Hepatocyte (in vitro differentiated cells): ENCODE data around the gene NOMO2. TPM values are rescaled to one million over a fixed set of nuclear protein-coding genes. Genes with fewer than 3 reads are reported as not detected.
"Not testable (repeated sequence)": the region's sequence is repeated elsewhere in the genome, so short reads cannot be mapped to it uniquely, and the experiment has no call there.

Source experiments
- DNase-seq: peaks from one replicate; pipeline ENCODE4 v3.0.0-alpha.2; 2016; ENCODE audit warnings: low spot score
- H2AFZ ChIP-seq: fragments of 200-600 bp; sonication (generic); 2 replicates; pipeline ENCODE4 v1.6.0; 2016; ENCODE audit warnings: antibody characterized with exemption, mild to moderate bottlenecking
- H3K27ac ChIP-seq: fragments of 200-600 bp; sonication (generic); 2 replicates; pipeline ENCODE4 v1.5.1; 2016; ENCODE audit warnings: mild to moderate bottlenecking
- H3K27me3 ChIP-seq: fragments of 200-600 bp; sonication (generic); 2 replicates; pipeline ENCODE4 v1.6.1; 2016
- H3K36me3 ChIP-seq: fragments of 200-600 bp; sonication (generic); replicated peaks from 2 replicates; pipeline ENCODE4 v1.5.1; 2016; ENCODE audit warnings: low read depth; ENCODE audit not compliant: insufficient read depth
- H3K4me1 ChIP-seq: fragments of 200-600 bp; sonication (generic); 2 replicates; pipeline ENCODE4 v1.5.1; 2016; ENCODE audit warnings: mild to moderate bottlenecking, moderate library complexity; ENCODE audit not compliant: insufficient read depth
- H3K4me2 ChIP-seq: fragments of 200-600 bp; sonication (generic); 2 replicates; pipeline ENCODE4 v1.6.0; 2016
- H3K4me3 ChIP-seq: fragments of 200-600 bp; sonication (generic); 2 replicates; pipeline ENCODE4 v1.5.1; 2016; ENCODE audit warnings: mild to moderate bottlenecking
- H3K79me2 ChIP-seq: fragments of 200-600 bp; sonication (generic); 2 replicates; pipeline ENCODE4 v1.6.0; 2017; ENCODE audit warnings: mild to moderate bottlenecking
- H3K9me2 ChIP-seq: fragments of 200-600 bp; sonication (generic); replicated peaks from 2 replicates; pipeline ENCODE4 v1.6.0; 2017; ENCODE audit warnings: mild to moderate bottlenecking; ENCODE audit not compliant: insufficient read depth
- H3K9me3 ChIP-seq: fragments of 200-600 bp; sonication (generic); 2 replicates; pipeline ENCODE4 v1.5.1; 2016; ENCODE audit warnings: low read depth, mild to moderate bottlenecking
- H4K20me1 ChIP-seq: fragments of 200-600 bp; sonication (generic); 2 replicates; pipeline ENCODE4 v1.6.0; 2016; ENCODE audit warnings: mild to moderate bottlenecking; ENCODE audit not compliant: insufficient read depth, poor library complexity, severe bottlenecking
- EZH2 ChIP-seq: fragments of 200-600 bp; sonication (generic); IDR thresholded peaks from 2 replicates; pipeline ENCODE4 v1.6.1; 2016; ENCODE audit warnings: antibody characterized with exemption, mild to moderate bottlenecking, borderline replicate concordance
- EZH2phosphoT487 ChIP-seq: fragments of 200-600 bp; sonication (generic); IDR thresholded peaks from one replicate; pipeline ENCODE4 v1.6.1; 2018; ENCODE audit warnings: antibody characterized with exemption, mild to moderate bottlenecking, low read depth, moderate library complexity; ENCODE audit not compliant: unreplicated experiment, severe bottlenecking
- WGBS: methylation state at CpG from one replicate; pipeline ENCODE4 v1.1.6; 2016; ENCODE audit warnings: low lambda C conversion rate; ENCODE audit errors: missing lambda C conversion rate; 5-methylcytosine and 5-hydroxymethylcytosine counted together
- polyA plus RNA-seq: library from polyadenylated mRNA; unstranded; fragments of >200 nt; fragmentation: Nextera tagmentation; extraction: Ambion mirVana; gene quantifications from 2 replicates; pipeline ENCODE4 v1.2.1, GENCODE V29; 2016
- total RNA-seq: library from RNA; depleted of rRNA; stranded (reverse); fragments of >200 nt; gene quantifications from 2 replicates; pipeline ENCODE4 v1.2.3, GENCODE V29; 2014
- TF ChIP-seq, protein P1 (sequence below): fragments of 200-600 bp; sonication (generic); IDR thresholded peaks from 2 replicates; pipeline ENCODE4 v1.5.1; 2016; ENCODE audit warnings: antibody characterized with exemption, mild to moderate bottlenecking; ENCODE audit not compliant: poor library complexity

Gene NOMO2
- total and polyA plus RNA-seq, 2 experiments from 2014 or later = 92.8 to 129 TPM

GRCh38 chr16:18582902-18583301 is 21.0 kb upstream of the NOMO2 start:
- Histone ChIP-seq H3K9me2 (no peaks in the 10 kb centered on the region), H3K9me3 (no peaks in the 10 kb centered on the region), H3K4me2 (no peak overlapping the region), H3K36me3 (no peaks in the 10 kb centered on the region), H3K4me3 (no peak overlapping the region), H4K20me1 (no peaks in the 10 kb centered on the region), H3K27ac (no peak overlapping the region), H3K27me3 (no peaks in the 10 kb centered on the region), H2AFZ (no peak overlapping the region), H3K4me1 (no peaks in the 10 kb centered on the region), H3K79me2 (no peaks in the 10 kb centered on the region)
- 91% methylated on average over 1 of the region's 1 CpG for WGBS
- no peak for DNase-seq
- TF ChIP-seq, protein P1, sequence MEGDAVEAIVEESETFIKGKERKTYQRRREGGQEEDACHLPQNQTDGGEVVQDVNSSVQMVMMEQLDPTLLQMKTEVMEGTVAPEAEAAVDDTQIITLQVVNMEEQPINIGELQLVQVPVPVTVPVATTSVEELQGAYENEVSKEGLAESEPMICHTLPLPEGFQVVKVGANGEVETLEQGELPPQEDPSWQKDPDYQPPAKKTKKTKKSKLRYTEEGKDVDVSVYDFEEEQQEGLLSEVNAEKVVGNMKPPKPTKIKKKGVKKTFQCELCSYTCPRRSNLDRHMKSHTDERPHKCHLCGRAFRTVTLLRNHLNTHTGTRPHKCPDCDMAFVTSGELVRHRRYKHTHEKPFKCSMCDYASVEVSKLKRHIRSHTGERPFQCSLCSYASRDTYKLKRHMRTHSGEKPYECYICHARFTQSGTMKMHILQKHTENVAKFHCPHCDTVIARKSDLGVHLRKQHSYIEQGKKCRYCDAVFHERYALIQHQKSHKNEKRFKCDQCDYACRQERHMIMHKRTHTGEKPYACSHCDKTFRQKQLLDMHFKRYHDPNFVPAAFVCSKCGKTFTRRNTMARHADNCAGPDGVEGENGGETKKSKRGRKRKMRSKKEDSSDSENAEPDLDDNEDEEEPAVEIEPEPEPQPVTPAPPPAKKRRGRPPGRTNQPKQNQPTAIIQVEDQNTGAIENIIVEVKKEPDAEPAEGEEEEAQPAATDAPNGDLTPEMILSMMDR = no peak
- TF ChIP-seq EZH2 (no peak), EZH2phosphoT487 (no peak)

DNA sequence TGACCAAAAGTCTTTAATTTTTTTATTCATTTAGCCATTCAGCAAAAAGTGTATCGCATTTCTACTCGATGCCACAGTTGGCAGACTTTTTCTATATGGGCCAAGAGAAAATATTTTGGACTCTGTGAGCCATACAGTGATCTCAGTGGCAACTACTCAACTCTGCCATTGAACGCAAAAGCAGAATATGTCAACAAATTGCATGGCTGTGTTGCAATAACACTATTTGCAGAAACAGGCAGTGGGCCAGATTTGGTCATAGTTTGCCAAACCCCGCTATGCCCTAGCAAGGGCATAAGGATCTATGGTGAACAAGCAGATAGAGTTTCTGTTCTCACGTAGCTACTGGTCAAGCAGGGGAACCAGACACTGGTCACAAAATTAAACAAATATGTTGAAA is 18.5 kb upstream of the NOMO2 start:
- not testable (repeated sequence) for H3K4me3 ChIP-seq, H3K79me2 ChIP-seq, H3K9me3 ChIP-seq, H3K4me1 ChIP-seq, H3K9me2 ChIP-seq, DNase-seq, H3K27ac ChIP-seq, H3K36me3 ChIP-seq, H3K27me3 ChIP-seq, H2AFZ ChIP-seq, H3K4me2 ChIP-seq, H4K20me1 ChIP-seq
- 87% methylated on average over 3 of the region's 5 CpGs for WGBS

- H3K9me3 ChIP-seq, H3K4me1 ChIP-seq, H3K36me3 ChIP-seq, H3K79me2 ChIP-seq, H3K4me2 ChIP-seq, H4K20me1 ChIP-seq, H3K9me2 ChIP-seq, DNase-seq, H2AFZ ChIP-seq, H3K27ac ChIP-seq, H3K27me3 ChIP-seq, H3K4me3 ChIP-seq: not testable (repeated sequence)
- WGBS = 92% methylated on average over 2 of the region's 2 CpGs
Measured at GRCh38 chr16:18579261-18579660, 17.4 kb upstream of the NOMO2 start.

DNA sequence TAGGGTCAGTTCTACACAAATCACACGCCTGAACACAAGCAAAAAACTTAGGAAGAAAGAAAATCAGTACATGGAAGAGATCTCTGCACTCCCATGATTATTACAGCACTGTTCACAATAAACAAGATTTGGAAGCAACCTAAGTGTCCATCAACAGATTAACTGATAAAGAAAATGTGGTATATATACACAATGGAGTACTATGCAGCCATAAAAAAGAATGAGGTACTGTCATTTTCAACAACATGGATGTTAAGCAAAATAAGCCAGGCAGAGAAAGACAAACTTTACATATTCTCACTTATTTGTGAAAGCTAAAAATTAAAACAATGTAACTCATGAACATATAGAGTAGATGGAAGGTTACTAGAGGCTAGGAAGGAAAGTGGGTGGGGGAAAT is 16.0 kb upstream of the NOMO2 start:
- H3K4me2 ChIP-seq, H3K27ac ChIP-seq, H2AFZ ChIP-seq, H4K20me1 ChIP-seq, H3K79me2 ChIP-seq, H3K36me3 ChIP-seq, H3K27me3 ChIP-seq, H3K4me1 ChIP-seq, H3K9me2 ChIP-seq, DNase-seq, H3K9me3 ChIP-seq, H3K4me3 ChIP-seq: not testable (repeated sequence)
- 92% methylated on average over 1 of the region's 1 CpG for WGBS

DNA sequence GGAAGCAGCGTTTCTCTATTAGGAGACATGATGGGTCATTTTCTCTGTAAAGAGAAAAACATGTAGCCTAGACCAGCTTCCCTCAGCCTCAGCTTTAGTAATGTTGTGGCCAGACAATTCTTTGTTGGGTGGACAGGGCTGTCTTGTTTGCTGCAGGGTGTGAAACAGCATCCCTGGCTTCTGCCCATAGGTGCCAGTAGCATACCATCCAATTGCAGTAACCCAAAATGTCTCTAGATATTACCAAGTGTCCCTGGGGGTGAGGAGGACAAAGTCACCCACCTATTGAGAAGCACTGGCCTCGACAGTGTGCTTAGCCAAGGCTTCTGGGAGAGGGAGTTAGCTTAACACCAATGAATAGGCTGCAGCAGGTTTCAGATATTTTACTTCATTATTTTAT is 14.0 kb upstream of the NOMO2 start:
- WGBS = 40% methylated on average over 1 of the region's 2 CpGs
- H3K27ac ChIP-seq, DNase-seq, H3K9me3 ChIP-seq, H3K36me3 ChIP-seq, H3K79me2 ChIP-seq, H3K4me2 ChIP-seq, H4K20me1 ChIP-seq, H2AFZ ChIP-seq, H3K9me2 ChIP-seq, H3K4me1 ChIP-seq, H3K27me3 ChIP-seq, H3K4me3 ChIP-seq: not testable (repeated sequence)

DNA sequence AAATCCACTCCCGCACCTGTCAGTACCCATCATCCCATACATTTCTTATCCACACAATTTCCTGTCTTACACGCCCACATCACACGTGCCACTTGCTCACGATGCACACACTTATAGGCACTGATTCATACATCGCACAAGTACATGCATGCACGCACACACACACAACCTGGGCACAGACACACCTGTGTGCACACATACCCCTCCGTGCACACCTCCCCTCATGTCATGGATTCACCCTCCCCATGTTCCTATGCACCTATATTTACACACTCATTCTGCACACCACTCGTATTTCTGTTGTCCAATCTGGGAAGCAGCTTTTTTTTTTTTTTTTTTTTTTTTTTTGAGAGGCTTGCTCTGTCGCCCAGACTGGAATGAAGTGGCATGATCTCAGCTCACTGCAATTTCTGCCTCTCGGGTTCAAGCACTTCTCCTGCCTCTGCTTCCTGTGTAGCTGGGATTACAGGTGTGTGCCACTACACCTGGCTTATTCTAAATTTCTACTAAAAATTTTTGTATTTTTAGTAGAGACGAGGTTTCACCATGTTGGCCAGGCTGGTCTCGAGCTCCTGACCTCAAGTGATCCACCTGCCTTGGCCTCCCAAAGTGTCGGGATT is 13.5 kb upstream of the NOMO2 start:
- not testable (repeated sequence) for H3K36me3 ChIP-seq, H3K4me3 ChIP-seq, H4K20me1 ChIP-seq, H3K4me2 ChIP-seq, H3K9me3 ChIP-seq, H3K4me1 ChIP-seq, H3K79me2 ChIP-seq, H3K27me3 ChIP-seq, H3K27ac ChIP-seq, H2AFZ ChIP-seq, DNase-seq, H3K9me2 ChIP-seq
- WGBS = 94% methylated on average over 10 of the region's 13 CpGs

DNA sequence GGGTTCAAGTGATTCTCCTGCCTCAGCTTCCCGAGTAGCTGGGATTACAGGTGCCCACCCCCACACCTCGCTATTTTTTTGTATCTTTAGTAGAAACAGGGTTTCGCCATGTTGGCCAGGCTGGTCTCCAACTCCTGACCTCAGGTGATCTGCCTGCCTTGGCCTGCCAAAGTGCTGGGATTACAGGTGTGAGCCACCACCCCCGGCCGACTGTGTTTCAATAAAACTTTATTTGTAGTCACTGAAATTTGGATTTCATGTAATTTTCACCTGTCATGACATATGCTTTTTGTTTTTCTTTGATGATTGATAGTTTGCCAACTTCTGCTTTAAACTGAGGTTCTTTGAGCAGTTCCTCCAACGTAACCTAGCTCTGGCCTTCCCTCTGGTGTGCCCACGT is 12.0 kb upstream of the NOMO2 start:
- not testable (repeated sequence) for DNase-seq, H4K20me1 ChIP-seq, H2AFZ ChIP-seq, H3K4me1 ChIP-seq, H3K4me2 ChIP-seq, H3K27ac ChIP-seq, H3K4me3 ChIP-seq, H3K27me3 ChIP-seq, H3K9me3 ChIP-seq, H3K9me2 ChIP-seq, H3K36me3 ChIP-seq, H3K79me2 ChIP-seq
- WGBS = 92% methylated on average over 4 of the region's 7 CpGs

- not testable (repeated sequence) for H3K27ac ChIP-seq, H2AFZ ChIP-seq, H3K9me3 ChIP-seq, H3K36me3 ChIP-seq, H4K20me1 ChIP-seq, H3K4me2 ChIP-seq, H3K4me3 ChIP-seq, H3K79me2 ChIP-seq, H3K9me2 ChIP-seq, H3K4me1 ChIP-seq, DNase-seq, H3K27me3 ChIP-seq
- 91% methylated on average over 8 of the region's 8 CpGs for WGBS
Measured at GRCh38 chr16:18572973-18573372, 11.1 kb upstream of the NOMO2 start.
